Measurements from ENCODE around the gene ANGPTL2. TPM values are rescaled to one million over a fixed set of nuclear protein-coding genes. Genes with fewer than 3 reads are reported as not detected.

The ANGPTL2 gene
- total and polyA plus RNA-seq, 2 of the 4 experiments (the other 2 are of a cell fraction) = 9.5 to 25.1 TPM

DNA sequence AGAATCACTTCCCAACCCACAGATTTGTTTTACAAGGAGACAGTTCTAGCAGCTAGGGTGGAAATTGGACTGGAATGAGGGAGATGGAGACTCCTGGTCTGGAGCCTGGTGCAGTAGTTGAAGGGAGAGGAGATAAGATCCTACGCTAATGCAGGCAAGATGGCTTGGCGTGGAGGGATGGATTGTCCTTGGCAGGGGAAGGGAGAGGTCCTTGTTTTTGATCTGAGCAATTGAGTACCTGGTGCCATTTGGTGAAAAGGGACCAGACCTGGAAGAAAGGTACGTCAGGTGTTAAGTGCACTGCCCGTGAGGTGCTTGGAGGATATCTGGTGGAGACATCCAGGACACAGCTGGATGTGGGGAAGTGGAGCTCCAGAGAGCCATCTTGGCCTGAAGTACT is 35.7 kb downstream of the ANGPTL2 start:
- no peak overlapping the region for H2BK20ac ChIP-seq (ENCODE audit: low read depth, low read length)
- H3K27me3 ChIP-seq (ENCODE audit: control insufficient read depth, insufficient read depth, low read length) = no peaks in the 10 kb centered on the region
- no peak overlapping the region for H4K8ac ChIP-seq (ENCODE audit: low read depth in 2 of 2, low read length in 2 of 2)
- TF ChIP-seq ELK1 (IDR thresholded peaks at IDR 0.05; ENCODE audit: borderline replicate concordance, low read depth, low read length) = no peak
- no peak for TF ChIP-seq MXI1 (IDR thresholded peaks at IDR 0.05; ENCODE audit: borderline replicate concordance, low read depth, low read length)
- no peak for TF ChIP-seq MAZ (IDR thresholded peaks at IDR 0.05; ENCODE audit: borderline replicate concordance, low read depth, low read length)
- no peak for TF ChIP-seq NFE2L2 (IDR thresholded peaks at IDR 0.05; ENCODE audit: low read depth, low read length)
- no peak for TF ChIP-seq CEBPB (IDR thresholded peaks at IDR 0.05; ENCODE audit: low read depth, low read length)
- TF ChIP-seq MAFK (IDR thresholded peaks at IDR 0.05; ENCODE audit: low read depth, low read length) = no peak
- TF ChIP-seq RFX5 (IDR thresholded peaks at IDR 0.05; ENCODE audit: low read depth, low read length) = no peak
- TF ChIP-seq, protein P1, sequence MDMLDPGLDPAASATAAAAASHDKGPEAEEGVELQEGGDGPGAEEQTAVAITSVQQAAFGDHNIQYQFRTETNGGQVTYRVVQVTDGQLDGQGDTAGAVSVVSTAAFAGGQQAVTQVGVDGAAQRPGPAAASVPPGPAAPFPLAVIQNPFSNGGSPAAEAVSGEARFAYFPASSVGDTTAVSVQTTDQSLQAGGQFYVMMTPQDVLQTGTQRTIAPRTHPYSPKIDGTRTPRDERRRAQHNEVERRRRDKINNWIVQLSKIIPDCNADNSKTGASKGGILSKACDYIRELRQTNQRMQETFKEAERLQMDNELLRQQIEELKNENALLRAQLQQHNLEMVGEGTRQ (IDR thresholded peaks at IDR 0.05; ENCODE audit: low read depth, low read length) = no peak
- no peak for TF ChIP-seq FOS (IDR thresholded peaks at IDR 0.05; ENCODE audit: low read depth, low read length)
- TF ChIP-seq RAD21 (IDR thresholded peaks at IDR 0.05; ENCODE audit: low read length) = no peak
- no peak for TF ChIP-seq POLR2A (IDR thresholded peaks at IDR 0.05; ENCODE audit: low read depth, low read length)
- TF ChIP-seq SMC3 (IDR thresholded peaks at IDR 0.05; ENCODE audit: low read depth, low read length) = no peak
- no peak for TF ChIP-seq CHD1 (IDR thresholded peaks at IDR 0.05; ENCODE audit: low read depth, low read length)
- TF ChIP-seq, protein P2, sequence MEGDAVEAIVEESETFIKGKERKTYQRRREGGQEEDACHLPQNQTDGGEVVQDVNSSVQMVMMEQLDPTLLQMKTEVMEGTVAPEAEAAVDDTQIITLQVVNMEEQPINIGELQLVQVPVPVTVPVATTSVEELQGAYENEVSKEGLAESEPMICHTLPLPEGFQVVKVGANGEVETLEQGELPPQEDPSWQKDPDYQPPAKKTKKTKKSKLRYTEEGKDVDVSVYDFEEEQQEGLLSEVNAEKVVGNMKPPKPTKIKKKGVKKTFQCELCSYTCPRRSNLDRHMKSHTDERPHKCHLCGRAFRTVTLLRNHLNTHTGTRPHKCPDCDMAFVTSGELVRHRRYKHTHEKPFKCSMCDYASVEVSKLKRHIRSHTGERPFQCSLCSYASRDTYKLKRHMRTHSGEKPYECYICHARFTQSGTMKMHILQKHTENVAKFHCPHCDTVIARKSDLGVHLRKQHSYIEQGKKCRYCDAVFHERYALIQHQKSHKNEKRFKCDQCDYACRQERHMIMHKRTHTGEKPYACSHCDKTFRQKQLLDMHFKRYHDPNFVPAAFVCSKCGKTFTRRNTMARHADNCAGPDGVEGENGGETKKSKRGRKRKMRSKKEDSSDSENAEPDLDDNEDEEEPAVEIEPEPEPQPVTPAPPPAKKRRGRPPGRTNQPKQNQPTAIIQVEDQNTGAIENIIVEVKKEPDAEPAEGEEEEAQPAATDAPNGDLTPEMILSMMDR (conservative IDR thresholded peaks at IDR 0.05; ENCODE audit: low read depth, low read length) = no peak
- no peak for TF ChIP-seq BHLHE40 (IDR thresholded peaks at IDR 0.05; ENCODE audit: low read depth, low read length)
- no peak for TF ChIP-seq RCOR1 (IDR thresholded peaks at IDR 0.05; ENCODE audit: insufficient replicate concordance, low read length)
- no peak for ATAC-seq (ENCODE audit: low read depth)
- no TSS peak for BruUV-seq (replicated peaks)
- peaks cover 39% of the 10 kb centered on the region for H3K36me3 ChIP-seq (ENCODE audit: control insufficient read depth, insufficient read depth, low read length)
- H3K4me1 ChIP-seq (ENCODE audit: control insufficient read depth, insufficient read depth, low read length) = no peaks in the 10 kb centered on the region
- H3K14ac ChIP-seq (replicated peaks; ENCODE audit: low read depth, low read length) = no peak overlapping the region
- H3K9ac ChIP-seq (ENCODE audit: low read depth, low read length) = no peak overlapping the region
- H3K18ac ChIP-seq (ENCODE audit: low read depth, low read length) = no peak overlapping the region
- in situ Hi-C loops (cut with MboI; ENCODE audit: low sequenced_read_pairs) = no loop called here
- ChIA-PET POLR2A (ENCODE audit: unreplicated experiment) (no interaction called here), CTCF (no interaction called here)
- no peak overlapping the region for H4K5ac ChIP-seq (ENCODE audit: low read depth, low read length)
- no peak for DNase-seq
- no peak overlapping the region for H2AK5ac ChIP-seq (ENCODE audit: low read depth, low read length)
- no peak overlapping the region for H2BK5ac ChIP-seq (ENCODE audit: low read depth, low read length, poor library complexity, severe bottlenecking)
- H3K9me3 ChIP-seq (ENCODE audit: control insufficient read depth, insufficient read depth, low read length) = no peaks in the 10 kb centered on the region
- no peaks in the 10 kb centered on the region for H4K20me1 ChIP-seq (ENCODE audit: insufficient read depth, low read length)
- no peak overlapping the region for H2BK15ac ChIP-seq (ENCODE audit: low read depth, low read length)
- H2AFZ ChIP-seq (replicated peaks; ENCODE audit: low read length, poor library complexity) = no peak overlapping the region
- dilution Hi-C loops (cut with HindIII; ENCODE audit: low sequenced_read_pairs, unreplicated experiment) = no loop called here
- no peak overlapping the region for H3K27ac ChIP-seq (ENCODE audit: insufficient read depth, low read length)
- no peaks in the 10 kb centered on the region for H3K9me1 ChIP-seq (ENCODE audit: insufficient read depth, low read length)
- H3K4me2 ChIP-seq (ENCODE audit: low read depth, low read length) = no peak overlapping the region
- intact Hi-C loops (cut with micrococcal nuclease) = no loop called here
- no peaks in the 10 kb centered on the region for H3K79me1 ChIP-seq (ENCODE audit: low read depth in 1 of 2, low read length in 2 of 2)
- H4K91ac ChIP-seq (ENCODE audit: insufficient read depth, low read depth, low read length) = no peak overlapping the region
- H3K4me3 ChIP-seq (ENCODE audit: insufficient read depth, low read depth, low read length) = no peak overlapping the region
- H2BK120ac ChIP-seq (ENCODE audit: low read depth, low read length) = no peak overlapping the region
- no peak overlapping the region for H3K4ac ChIP-seq (ENCODE audit: low read depth, low read length)
- no peak overlapping the region for H3K23ac ChIP-seq (ENCODE audit: low read depth, low read length)
- H2AK9ac ChIP-seq (replicated peaks; ENCODE audit: low read depth, low read length, poor library complexity) = no peak overlapping the region
- 83% methylated on average over 4 of the region's 4 CpGs; no CpG with 5 or more reads in 1 of the 2 experiments for WGBS, 2 experiments (ENCODE audit: extremely low coverage in 2 of 2, insufficient read length in 1 of 2)
- no peak overlapping the region for H3K56ac ChIP-seq (ENCODE audit: extremely low read depth, insufficient read depth, low read length)
